HepG2 (cell line): Measurements from ENCODE around the gene ZNF771. TPM values are rescaled to one million over a fixed set of nuclear protein-coding genes. Genes with fewer than 3 reads are reported as not detected.

Source experiments
- BORCS8-MEF2B ChIP-seq: sonication (generic); formaldehyde crosslinking; IDR thresholded peaks from 2 replicates; pipeline ENCODE4 v1.8.0; 2022; ENCODE audit warnings: mild to moderate bottlenecking, missing genetic modification reagents
- CBX5 ChIP-seq: sonication (generic); formaldehyde crosslinking; IDR thresholded peaks from 2 replicates; pipeline ENCODE4 v1.4.0; 2020; ENCODE audit warnings: missing genetic modification reagents, borderline replicate concordance
- CCDC6 ChIP-seq: sonication (generic); formaldehyde crosslinking; IDR thresholded peaks from 2 replicates; pipeline ENCODE4 v1.8.1; 2022; ENCODE audit warnings: mild to moderate bottlenecking, missing genetic modification reagents, moderate library complexity
- GLI4 ChIP-seq: sonication (generic); formaldehyde crosslinking; IDR thresholded peaks from 2 replicates; pipeline ENCODE4 v1.5.1; 2020; ENCODE audit warnings: missing genetic modification reagents, mild to moderate bottlenecking, moderate library complexity, borderline replicate concordance
- KLF12 ChIP-seq: sonication (generic); formaldehyde crosslinking; IDR thresholded peaks from 2 replicates; pipeline ENCODE4 v1.4.0; 2020; ENCODE audit warnings: missing genetic modification reagents, borderline replicate concordance
- NR3C1 ChIP-seq: sonication (generic); formaldehyde crosslinking; IDR thresholded peaks from 2 replicates; pipeline ENCODE4 v1.4.0; 2020; ENCODE audit warnings: missing genetic modification reagents
- RXRA ChIP-seq: sonication (generic); formaldehyde crosslinking; IDR thresholded peaks from 2 replicates; pipeline ENCODE4 v1.5.1; 2020; ENCODE audit warnings: missing genetic modification reagents
- TMF1 ChIP-seq: sonication (generic); formaldehyde crosslinking; IDR thresholded peaks from 2 replicates; pipeline ENCODE4 v1.8.1; 2022; ENCODE audit warnings: low read depth, missing genetic modification reagents
- ZC3H13 ChIP-seq: sonication (generic); formaldehyde crosslinking; IDR thresholded peaks from 2 replicates; pipeline ENCODE4 v1.8.1; 2023; ENCODE audit warnings: mild to moderate bottlenecking, missing genetic modification reagents, moderate library complexity
- ZFP36 ChIP-seq: fragments of 150-350 bp; IDR thresholded peaks from 2 replicates; pipeline ENCODE4 v1.6.1; 2018; ENCODE audit warnings: borderline replicate concordance, low read length, low read depth; ENCODE audit not compliant: partially characterized antibody
- ZMAT3 ChIP-seq: sonication (generic); formaldehyde crosslinking; conservative IDR thresholded peaks from 2 replicates; pipeline ENCODE4 v1.7.0; 2021; ENCODE audit warnings: missing genetic modification reagents
- ZNF101 ChIP-seq: sonication (generic); formaldehyde crosslinking; IDR thresholded peaks from 2 replicates; pipeline ENCODE4 v1.4.0; 2020; ENCODE audit warnings: mild to moderate bottlenecking, low read depth, missing genetic modification reagents, borderline replicate concordance
- ZNF256 ChIP-seq: sonication (generic); formaldehyde crosslinking; conservative IDR thresholded peaks from 2 replicates; pipeline ENCODE4 v1.4.0; 2020; ENCODE audit warnings: missing genetic modification reagents
- ZNF609 ChIP-seq: sonication (generic); formaldehyde crosslinking; IDR thresholded peaks from 2 replicates; pipeline ENCODE4 v1.4.0; 2020; ENCODE audit warnings: mild to moderate bottlenecking, missing genetic modification reagents, borderline replicate concordance
- ZNF672 ChIP-seq: sonication (generic); formaldehyde crosslinking; IDR thresholded peaks from 2 replicates; pipeline ENCODE4 v1.8.1; 2022; ENCODE audit warnings: missing genetic modification reagents
- ZNF691 ChIP-seq: sonication (generic); formaldehyde crosslinking; IDR thresholded peaks from 2 replicates; pipeline ENCODE4 v1.4.0; 2020; ENCODE audit warnings: missing genetic modification reagents, low read depth, mild to moderate bottlenecking, borderline replicate concordance
- ZNF841 ChIP-seq: sonication (generic); formaldehyde crosslinking; IDR thresholded peaks from 2 replicates; pipeline ENCODE4 v1.8.1; 2023; ENCODE audit warnings: missing genetic modification reagents, borderline replicate concordance
- polyA plus RNA-seq, 8 experiments: library from polyadenylated mRNA; depleted of rRNA in 3 of 8; stranded (reverse) in 7 of 8; unstranded in 1 of 8; fragments of >200 nt; fragmentation: Illumina TruSeq in 4 of 8; extraction: Trizol in 4 of 8; gene quantifications; 2 replicates each; pipeline versions ENCODE4 v1.2.1 to v1.2.3, GENCODE V29; 2011 to 2016; ENCODE audit warnings: low read depth in 4 of 8, missing spikeins in 1 of 8, mixed read lengths in 1 of 8; ENCODE audit not compliant: insufficient read depth in 1 of 8
- total RNA-seq, 5 experiments: library from RNA; depleted of rRNA; stranded (reverse); fragments of >200 nt; fragmentation: Illumina TruSeq; extraction: Trizol; gene quantifications; 2 replicates each; pipeline ENCODE4 v1.2.3, GENCODE V29; 2016; ENCODE audit warnings: low read depth in 1 of 5
- TF ChIP-seq, protein P1 (sequence below): sonication (generic); formaldehyde crosslinking; IDR thresholded peaks from 2 replicates; pipeline ENCODE4 v1.4.0; 2020; ENCODE audit warnings: missing genetic modification reagents, borderline replicate concordance

Gene ZNF771
- total and polyA plus RNA-seq, 2 of the 13 experiments (the other 11 are each of a cell fraction or from before 2014, with no cell fraction given) = 5.0 to 11.8 TPM

- TF ChIP-seq RXRA = 0 out of 2 replicates have a peak, but pooled peaks have one; percentile 31
- no peak for TF ChIP-seq BORCS8-MEF2B (CRISPR knock-in tag)
- TF ChIP-seq ZNF672 (CRISPR knock-in tag) = no peak
- no peak for TF ChIP-seq ZNF841
- peak; percentile 50 for TF ChIP-seq ZFP36
- no peak for TF ChIP-seq GLI4 (CRISPR knock-in tag)
- no peak for TF ChIP-seq ZNF101
- 0 out of 2 replicates have a peak, but pooled peaks have one; percentile 19 for TF ChIP-seq CBX5
- TF ChIP-seq NR3C1 (CRISPR knock-in tag) = no peak
- TF ChIP-seq ZC3H13 = peak; percentile 46; the same call in 1 of the 2 replicates
- TF ChIP-seq TMF1 = no peak
- no peak for TF ChIP-seq KLF12 (CRISPR knock-in tag)
- TF ChIP-seq ZNF691 (CRISPR knock-in tag) = no peak
- TF ChIP-seq, protein P1, sequence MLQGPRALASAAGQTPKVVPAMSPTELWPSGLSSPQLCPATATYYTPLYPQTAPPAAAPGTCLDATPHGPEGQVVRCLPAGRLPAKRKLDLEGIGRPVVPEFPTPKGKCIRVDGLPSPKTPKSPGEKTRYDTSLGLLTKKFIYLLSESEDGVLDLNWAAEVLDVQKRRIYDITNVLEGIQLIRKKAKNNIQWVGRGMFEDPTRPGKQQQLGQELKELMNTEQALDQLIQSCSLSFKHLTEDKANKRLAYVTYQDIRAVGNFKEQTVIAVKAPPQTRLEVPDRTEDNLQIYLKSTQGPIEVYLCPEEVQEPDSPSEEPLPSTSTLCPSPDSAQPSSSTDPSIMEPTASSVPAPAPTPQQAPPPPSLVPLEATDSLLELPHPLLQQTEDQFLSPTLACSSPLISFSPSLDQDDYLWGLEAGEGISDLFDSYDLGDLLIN = no peak
- TF ChIP-seq ZNF609 (CRISPR knock-in tag) = no peak
- no peak for TF ChIP-seq ZNF256 (CRISPR knock-in tag)
- no peak for TF ChIP-seq ZMAT3 (CRISPR knock-in tag)
- no peak for TF ChIP-seq CCDC6 (CRISPR knock-in tag)
These were observed 39.9 kb upstream of the ZNF771 start (continued) for GRCh38 chr16:30367349-30368009.
